GM19395 (cell line): ENCODE measurements around the gene IRF5.

Source experiments
- ATAC-seq: cut with Tn5 transposase; IDR thresholded peaks from one replicate; pipeline ENCODE4 v1.9.1; 2021; ENCODE audit warnings: mild to moderate bottlenecking, moderate library complexity; ENCODE audit not compliant: unreplicated experiment

Gene IRF5

DNA sequence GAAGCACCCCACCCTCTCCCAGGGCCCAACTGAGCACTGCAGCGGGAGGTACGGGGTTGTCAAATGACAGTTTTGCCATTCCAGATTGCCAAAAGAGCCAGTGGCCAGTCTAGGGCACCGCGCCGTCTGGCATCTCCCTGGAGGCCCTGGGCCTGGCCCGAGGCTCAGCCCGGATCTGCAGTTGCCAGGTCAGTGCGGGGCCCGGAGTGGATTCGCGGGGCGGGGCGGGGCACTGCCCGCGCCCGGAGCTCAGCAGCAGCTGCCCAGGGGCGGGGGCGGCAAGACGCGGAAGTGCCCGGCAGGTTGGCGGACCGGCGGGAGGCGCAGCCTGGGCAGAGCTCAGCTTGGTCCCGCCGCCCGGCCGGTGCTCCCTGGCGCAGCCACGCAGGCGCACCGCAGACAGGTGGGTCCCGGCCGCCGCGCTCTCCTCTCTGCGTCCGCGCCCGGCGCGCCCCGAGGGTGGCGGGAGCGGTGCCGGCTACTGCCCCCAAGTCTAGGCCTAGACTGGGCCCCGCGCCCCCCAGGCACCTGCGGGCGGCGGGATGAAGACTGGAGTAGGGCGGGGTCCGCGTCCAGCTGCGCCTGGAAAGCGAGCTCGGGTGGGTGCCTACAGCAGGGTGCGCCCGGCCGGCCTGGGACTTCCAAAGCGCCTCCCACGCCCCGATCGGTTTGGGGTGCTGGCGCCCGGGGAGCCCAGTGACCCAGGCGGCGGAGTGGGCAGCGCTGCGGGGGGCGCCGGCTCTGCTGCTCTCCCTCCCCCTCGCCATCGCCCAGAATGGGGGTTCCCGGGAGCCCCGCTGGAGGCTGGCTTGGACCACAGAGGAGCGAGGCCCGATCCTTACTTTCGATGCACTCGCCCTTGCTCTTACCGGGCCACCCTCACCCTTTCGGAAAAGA is at the start of gene IRF5:
Gene IRF5 (plus strand): TSS at position 281 of the 897 bp plus-strand sequence. CDS start 4,155 bp downstream, outside the sequence.
- ATAC-seq, result no peak

DNA sequence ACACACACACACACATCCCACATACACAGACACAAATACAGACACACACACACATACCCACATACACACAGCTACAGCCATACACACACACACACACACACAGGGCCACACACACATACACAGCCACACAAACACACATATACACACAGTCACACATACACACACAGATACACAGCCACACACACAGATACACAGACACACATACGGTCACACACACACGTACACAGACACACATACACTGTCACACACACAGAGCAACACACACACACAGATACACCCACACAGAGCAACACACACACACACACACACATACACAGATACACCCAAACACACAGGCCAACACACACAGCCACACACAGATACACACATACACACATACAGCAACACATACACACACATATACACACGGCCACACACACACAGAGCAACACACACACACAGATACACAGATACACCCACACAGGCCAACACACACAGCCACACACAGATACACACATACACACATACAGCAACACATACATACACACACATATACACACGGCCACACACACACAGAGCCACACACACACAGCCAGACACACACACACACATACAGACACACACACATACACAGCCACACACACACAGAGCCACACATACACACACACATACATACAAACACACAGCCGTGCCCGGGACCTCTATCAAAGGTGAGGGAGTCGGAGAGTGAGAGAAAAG is 49.5 kb upstream of the IRF5 start:
- no peak for ATAC-seq

DNA sequence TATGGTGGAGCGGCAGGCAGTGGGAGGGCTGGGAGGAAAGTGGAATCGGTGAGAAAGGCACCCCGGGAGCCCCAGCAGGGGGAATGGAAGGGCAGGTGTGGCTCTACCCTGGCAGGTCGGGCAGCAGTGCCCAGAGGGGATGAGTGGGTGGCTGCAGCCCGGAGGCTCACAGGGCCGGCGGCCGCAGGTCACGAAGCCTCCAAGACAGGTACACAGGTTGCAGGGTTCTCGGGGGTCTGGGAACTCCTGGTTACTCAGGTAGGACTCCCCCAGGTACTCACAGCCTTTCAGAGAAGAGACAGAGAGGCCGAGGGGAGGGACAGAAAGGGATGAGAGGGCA is 49.0 kb upstream of the IRF5 start:
- no peak for ATAC-seq

DNA sequence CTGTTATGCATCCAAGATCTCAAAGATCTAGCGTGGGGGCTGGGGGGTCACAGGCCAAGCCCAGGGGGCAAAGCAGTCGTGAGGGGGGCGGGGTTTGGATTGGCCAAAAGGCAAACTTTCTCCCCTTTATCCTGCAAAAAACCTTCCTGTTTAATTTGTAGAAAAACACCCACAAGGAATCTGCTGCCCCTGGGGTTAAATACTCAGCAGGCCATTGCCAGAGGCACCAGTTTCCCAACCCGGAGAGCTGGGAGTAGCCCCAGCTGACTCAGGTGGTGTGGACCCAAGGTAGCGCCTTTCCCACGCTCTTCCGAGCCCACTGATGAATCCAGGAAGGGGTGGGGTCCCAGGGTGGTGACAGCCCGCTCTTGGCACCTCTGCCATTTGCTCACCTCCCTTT is 48.6 kb upstream of the IRF5 start:
- ATAC-seq, result no peak

DNA sequence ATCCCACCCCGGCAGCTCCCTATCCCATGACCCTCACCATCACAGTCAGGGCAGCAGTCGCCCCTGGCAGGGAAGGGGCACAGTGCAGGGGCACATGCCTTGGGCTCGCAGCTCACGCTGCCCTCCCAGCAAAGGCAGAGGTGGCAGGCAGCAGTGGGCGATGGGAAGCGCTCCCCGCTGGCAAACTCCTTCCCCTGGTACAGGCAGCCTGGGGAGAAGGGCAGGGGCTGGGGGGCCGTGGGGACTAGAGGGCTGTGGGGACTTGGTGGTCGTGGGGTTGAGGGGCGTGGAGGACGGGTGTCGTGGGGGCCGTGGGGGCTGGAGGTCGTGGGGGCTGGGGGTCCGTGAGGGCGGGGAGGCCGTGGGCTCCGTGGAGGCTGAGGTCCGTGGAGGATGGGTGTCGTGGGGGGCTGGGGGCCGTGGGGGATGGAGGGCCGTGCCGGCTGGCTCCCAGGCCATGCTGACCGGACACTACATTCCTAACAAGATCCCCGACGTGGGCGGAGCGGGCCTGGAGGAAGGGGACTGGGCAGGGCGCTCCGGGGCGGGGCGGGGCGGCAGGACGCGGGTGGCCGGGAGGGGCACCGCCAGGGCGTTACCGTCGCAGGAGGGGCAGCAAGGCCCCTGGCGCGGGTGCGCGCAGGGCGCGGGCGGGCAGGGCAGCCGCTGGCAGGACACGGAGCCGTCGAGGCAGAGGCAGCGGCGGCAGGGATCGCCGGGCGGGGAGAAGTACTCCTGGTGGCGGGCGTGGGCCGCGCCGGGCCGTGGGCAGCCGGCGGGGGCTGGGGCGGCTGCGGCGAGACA is 47.2 kb upstream of the IRF5 start:
- ATAC-seq, result no peak

DNA sequence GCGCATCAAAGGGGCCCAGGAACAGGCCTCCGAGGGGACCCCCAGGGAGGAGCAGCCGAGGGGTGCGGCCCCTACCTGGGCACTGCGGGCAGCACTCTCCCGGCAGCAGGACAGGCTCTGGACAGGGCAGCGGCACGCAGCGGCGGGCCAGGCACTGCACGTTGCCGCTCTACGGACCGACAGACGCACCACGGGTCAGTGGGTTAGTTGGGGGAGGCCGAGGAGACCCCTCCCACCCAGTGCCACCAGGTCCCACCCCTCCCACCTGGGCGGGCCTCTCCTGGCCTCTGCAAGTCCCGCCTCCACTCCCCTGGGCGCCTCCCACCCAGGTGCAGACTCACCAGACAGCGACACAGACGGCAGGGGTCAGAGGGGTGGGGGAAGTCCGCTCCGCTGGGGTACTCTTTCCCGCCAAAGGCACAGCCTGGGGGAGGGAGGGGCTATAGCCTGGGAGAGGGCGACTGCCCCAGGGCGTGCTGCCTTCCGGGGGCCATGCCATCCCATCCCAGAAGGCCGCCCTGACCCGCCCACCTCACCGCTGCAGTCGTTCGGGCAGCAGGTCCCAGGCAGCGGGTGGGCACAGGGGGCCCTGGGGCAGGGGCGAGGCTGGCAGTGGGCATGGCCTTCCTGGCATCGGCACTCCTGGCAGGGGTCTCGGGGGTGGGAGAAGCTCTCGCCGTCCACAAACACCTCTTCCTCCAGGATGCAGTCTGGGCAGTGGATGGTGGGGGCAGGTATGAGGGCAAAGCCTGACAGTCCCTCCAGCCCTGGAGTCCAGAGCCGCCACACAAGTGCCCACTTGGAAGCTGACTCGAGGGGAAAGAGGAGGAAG is 46.4 kb upstream of the IRF5 start:
- ATAC-seq, result no peak

DNA sequence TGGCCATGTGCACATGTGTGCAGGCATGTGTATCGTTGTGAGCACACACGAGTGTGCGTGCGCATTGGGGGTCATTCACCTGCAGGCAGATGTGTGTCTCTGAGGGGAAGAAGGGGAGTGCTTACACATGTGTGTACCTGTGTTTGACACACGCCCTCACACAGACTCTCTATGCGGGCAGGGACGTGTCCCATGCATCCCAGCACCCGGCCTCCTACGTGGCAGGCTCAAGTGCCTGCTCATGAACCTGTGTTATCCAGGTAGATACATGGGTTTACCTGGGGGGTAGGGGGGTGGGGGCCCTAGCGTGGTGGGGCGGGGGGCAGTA is 45.8 kb upstream of the IRF5 start:
- ATAC-seq, result no peak

- no peak for ATAC-seq
Measured at GRCh38 chr7:128892521-128893250, 45.0 kb upstream of the IRF5 start.

DNA sequence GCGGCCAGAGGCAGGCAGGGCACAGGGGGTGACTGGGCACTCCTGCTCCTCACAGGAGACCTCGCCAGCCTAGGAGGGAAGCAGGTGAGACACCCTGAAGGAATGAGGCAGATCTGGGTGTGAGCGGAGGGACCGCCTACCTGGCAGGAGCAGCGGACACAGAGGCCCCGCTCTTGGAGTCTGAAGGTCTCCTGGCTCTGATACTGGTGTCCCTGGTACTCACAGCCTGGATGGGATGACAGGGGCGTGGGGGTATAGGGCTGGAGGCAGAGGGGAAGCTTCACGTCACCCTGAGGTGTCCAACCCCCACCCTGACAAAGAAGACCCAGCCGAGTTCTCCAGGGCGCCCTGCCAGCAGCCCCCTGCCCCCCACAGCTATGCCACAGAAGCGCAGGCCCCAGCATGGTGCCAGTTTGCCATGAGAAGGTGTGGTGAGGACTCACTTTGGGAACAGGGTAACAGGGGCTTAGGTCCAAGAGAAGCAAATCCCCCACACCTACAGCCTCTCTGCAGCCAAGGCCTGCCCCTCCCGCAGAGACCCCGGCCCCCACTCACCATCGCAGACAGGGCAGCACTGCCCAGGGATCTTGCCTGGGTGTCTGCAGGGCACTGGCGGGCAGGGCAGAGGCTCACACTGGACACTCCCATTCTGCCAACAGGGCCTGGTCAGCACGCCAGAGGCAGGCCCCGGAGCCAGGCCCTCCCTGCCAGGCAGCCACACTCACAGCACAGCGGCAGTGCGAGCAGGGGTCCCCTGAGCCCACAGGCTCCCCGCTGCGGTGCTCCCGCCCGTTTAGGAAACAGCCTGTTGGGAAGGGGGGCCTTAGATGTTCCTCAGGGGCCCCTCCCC is 44.3 kb upstream of the IRF5 start:
- no peak for ATAC-seq

DNA sequence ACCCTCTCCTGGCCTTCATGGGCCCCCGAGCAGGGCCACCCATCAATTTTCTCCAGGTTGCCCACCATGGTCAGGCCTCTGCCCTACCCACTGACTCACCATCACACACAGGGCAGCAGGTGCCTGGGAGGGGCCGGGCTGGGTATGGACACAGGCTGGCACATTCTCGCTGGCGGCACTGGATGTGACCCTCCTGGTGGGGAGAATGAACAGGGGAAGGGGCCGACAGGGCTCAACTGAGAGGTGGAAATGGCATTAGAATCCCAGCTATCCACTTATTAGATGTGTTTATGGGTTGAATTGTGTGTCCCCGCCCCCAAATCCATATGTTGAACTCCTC is 43.7 kb upstream of the IRF5 start:
- ATAC-seq, result no peak

DNA sequence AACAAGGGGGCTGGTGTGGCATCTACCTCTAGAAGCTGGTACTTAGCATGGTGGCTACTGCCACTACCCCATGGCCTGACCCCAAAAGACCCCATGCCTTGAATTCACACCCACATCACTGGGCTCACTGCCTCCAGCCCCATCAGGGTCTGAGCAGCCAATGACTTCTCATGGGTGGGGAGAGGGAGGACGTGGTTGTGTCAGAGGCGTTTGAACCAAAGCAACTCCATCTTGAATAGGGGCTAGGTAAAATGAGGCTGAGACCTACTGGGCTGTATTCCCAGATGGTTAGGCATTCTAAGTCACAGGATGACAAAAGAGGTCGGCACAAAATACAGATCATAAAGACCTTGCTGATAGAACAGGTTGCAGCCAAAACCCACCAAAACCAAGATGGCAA is 42.4 kb upstream of the IRF5 start:
- ATAC-seq, result no peak

GRCh38 chr7:128899392-128899791 is 38.3 kb upstream of the IRF5 start:
- no peak for ATAC-seq

GRCh38 chr7:128900237-128900636 is 37.5 kb upstream of the IRF5 start:
- ATAC-seq, result no peak

GRCh38 chr7:128902761-128903585 is 34.8 kb upstream of the IRF5 start:
- ATAC-seq, result no peak

- no peak for ATAC-seq
Measured at GRCh38 chr7:128903621-128904361, 33.9 kb upstream of the IRF5 start.

- peak; percentile 74 for ATAC-seq
Measured at GRCh38 chr7:128904381-128905197, 33.1 kb upstream of the IRF5 start.
